Natural killer cell treated with Interleukin-12 subunit alpha and Interleukin-12 subunit beta and Interleukin-15 and Interleukin-18, amount 100 ng/mL, for 72 hours (primary cell): Measurements from ENCODE around the gene CELF2. TPM values are rescaled to one million over a fixed set of nuclear protein-coding genes. Genes with fewer than 3 reads are reported as not detected.

ENCODE experiments used
- ATAC-seq, 2 donors: fragments of 150-1000 bp; cut with Tn5 transposase in 1 of 2; sonication (Bioruptor Pico), chemical (Tn5 transposase) in 1 of 2; 2 replicates each; pipeline ENCODE4 v1.10.0; 2021
- DNase-seq: peaks from one replicate; pipeline ENCODE4 v3.0.0; 2022; ENCODE audit warnings: low spot score
- H3K27ac Mint-ChIP-seq, 2 donors: 1 replicate in 1 of 2; 2 replicates in 1 of 2; pipeline ENCODE4 v1.8.0; 2022; ENCODE audit warnings: mixed read lengths in 2 of 2, mild to moderate bottlenecking in 1 of 2, moderate library complexity in 1 of 2
- H3K27me3 Mint-ChIP-seq, 2 donors: 1 replicate in 1 of 2; 2 replicates in 1 of 2; pipeline ENCODE4 v1.8.0; 2022; ENCODE audit warnings: mixed read lengths in 2 of 2
- H3K36me3 Mint-ChIP-seq: one replicate; pipeline ENCODE4 v1.8.0; 2022; ENCODE audit warnings: mixed read lengths
- H3K4me1 Mint-ChIP-seq, 2 donors: 1 replicate in 1 of 2; 2 replicates in 1 of 2; pipeline ENCODE4 v1.8.0; 2022; ENCODE audit warnings: low read depth in 2 of 2, mixed read lengths in 2 of 2, mild to moderate bottlenecking in 1 of 2
- H3K4me3 Mint-ChIP-seq: one replicate; pipeline ENCODE4 v1.8.0; 2022; ENCODE audit warnings: mixed read lengths
- H3K9me3 Mint-ChIP-seq: 2 replicates; pipeline ENCODE4 v1.8.0; 2022; ENCODE audit warnings: mixed read lengths
- total RNA-seq, 2 donors: library from RNA; stranded (reverse); gene quantifications; one replicate each; pipeline ENCODE4 v1.2.3, GENCODE V29; 2022

Gene CELF2
- total RNA-seq, 2 donors from 2014 or later: 185 to 208 TPM

DNA sequence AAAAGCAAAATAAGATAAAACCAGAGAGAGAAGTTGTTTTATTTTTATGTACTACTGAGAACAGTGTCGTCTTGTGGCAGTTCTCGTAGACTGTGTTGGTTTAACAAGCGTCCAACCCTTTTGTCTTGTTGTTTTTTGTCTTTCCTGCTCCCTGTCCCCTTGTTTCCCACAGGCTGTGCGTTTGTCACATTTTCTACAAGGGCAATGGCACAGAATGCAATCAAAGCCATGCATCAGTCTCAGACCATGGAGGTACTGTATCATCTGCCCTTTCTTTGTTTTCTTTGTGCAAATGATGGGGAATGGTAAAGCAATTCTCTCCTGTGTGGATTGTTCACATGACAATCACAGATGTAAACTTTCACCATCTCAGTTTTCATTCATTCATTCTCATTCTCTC lies 248.8 kb downstream of the CELF2 start:
- H3K4me3 Mint-ChIP-seq: peak overlapping the region; percentile 41
- no peak for DNase-seq
- peaks cover 75 to 99% of the 10 kb centered on the region in 2 donors for H3K4me1 Mint-ChIP-seq
- H3K27me3 Mint-ChIP-seq: no peaks in the 10 kb centered on the region
- ATAC-seq: no peak
- H3K9me3 Mint-ChIP-seq: no peaks in the 10 kb centered on the region
- H3K36me3 Mint-ChIP-seq: peaks cover 53% of the 10 kb centered on the region
- H3K27ac Mint-ChIP-seq: peak overlapping the region; percentile 84 to 86

DNA sequence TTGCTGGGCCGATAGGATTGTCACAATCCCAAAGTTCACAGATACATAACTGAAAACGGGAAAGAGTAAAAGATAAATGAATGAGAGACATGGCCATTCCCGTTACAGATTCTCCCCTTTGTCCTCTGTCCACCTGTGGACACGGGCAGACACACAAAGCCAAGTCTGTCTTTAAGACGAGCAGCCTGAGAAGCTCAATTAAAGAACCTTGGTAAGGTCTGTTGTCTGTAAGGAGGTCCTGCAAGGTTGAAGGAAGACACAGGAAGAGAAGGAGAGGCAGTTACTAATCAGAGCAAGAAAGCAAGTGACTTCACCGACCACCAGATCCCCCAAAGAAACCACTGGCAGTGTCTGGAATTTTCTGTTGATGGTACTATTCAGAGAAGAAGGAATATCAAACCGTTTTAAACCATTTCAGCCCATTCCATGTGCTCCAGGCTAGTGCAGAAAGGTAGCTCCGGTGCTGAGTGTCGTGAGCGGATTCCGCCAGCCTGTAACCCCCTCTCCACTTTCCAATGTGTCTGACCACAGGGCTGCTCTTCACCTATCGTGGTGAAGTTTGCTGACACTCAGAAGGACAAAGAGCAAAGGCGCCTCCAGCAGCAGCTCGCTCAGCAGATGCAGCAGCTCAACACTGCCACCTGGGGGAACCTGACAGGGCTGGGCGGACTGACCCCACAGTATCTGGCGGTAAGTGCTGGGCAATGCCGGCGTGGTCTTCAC lies 252.6 kb downstream of the CELF2 start:
- Mint-ChIP-seq H3K27me3 (no peaks in the 10 kb centered on the region), H3K4me1 (peaks cover 63 to 86% of the 10 kb centered on the region in 2 donors), H3K27ac (peak overlapping the region; percentile 84 to 87), H3K36me3 (peaks cover 49% of the 10 kb centered on the region), H3K4me3 (peak overlapping the region; percentile 53), H3K9me3 (no peaks in the 10 kb centered on the region)
- ATAC-seq (peak; percentile 92 to 93), DNase-seq (peak; percentile 84)

DNA sequence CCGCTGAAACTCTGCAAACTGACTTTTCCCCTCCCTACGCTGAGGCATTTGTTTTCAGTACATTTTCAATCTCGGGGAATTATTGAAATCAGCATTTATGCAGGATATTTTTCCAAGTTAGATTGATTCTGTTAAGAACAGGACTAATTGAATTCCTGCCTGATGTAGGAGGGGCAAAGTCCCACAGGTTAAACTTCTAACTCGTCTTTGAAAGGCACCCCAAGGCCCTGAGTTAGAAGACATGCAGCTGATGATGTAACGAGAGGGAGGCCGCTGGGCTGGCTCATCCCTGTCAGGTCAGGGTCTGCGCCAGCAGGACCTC lies 253.1 kb downstream of the CELF2 start:
- no peak for ATAC-seq
- Mint-ChIP-seq H3K4me3 (peak overlapping the region; percentile 53), H3K4me1 (peaks cover 61 to 85% of the 10 kb centered on the region in 2 donors), H3K27ac (peak overlapping the region; percentile 84 to 87), H3K27me3 (no peaks in the 10 kb centered on the region), H3K9me3 (no peaks in the 10 kb centered on the region), H3K36me3 (peaks cover 53% of the 10 kb centered on the region)
- no peak for DNase-seq

DNA sequence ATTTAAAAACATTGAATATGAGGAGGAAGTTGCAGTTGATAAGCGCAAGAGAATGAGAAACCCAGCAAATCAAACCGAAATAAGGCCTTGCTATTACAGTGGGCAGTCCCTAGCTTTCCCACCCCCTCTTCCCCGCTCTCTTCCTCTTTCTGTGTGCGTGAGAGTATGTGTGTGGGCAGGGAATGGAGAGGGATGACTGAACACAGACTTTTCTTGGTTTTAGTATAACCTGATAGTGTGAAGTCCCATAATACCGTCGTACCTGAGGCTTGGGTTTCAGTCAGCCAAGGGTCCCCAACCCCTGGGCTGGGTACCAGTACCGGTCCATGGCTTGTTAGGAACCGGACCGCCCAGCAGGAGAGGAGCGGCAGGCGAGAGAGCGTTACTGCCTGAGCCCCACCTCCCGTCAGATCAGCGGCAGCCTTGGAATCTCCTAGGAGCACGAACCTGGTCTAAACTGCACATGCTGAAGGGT lies 255.3 kb downstream of the CELF2 start:
- DNase-seq: no peak

DNA sequence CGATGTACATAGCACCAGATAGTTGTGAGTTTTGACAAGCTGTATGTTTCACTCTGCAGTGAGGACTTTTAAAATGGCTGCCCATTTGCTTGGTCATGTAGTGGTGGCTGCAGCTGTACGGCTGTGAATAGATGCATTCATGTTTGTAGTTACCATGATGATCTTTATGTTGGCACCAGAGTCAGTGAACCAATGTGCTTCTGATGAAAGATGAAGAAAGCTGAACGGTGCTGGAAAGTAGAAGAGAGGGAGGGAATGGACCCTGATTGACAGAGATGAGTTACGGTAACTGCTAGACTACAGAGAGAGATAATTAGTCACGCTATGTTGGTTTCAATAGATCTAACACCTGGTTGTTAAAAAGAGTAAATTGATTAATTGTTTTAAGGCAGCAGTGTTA lies 256.8 kb downstream of the CELF2 start:
- ATAC-seq: no peak
- Mint-ChIP-seq H3K4me1 (peaks cover 45 to 54% of the 10 kb centered on the region in 2 donors), H3K4me3 (peak overlapping the region; percentile 2), H3K27ac (peak overlapping the region; percentile 38 to 84), H3K9me3 (no peaks in the 10 kb centered on the region), H3K36me3 (peaks cover 53% of the 10 kb centered on the region), H3K27me3 (no peaks in the 10 kb centered on the region)
- no peak for DNase-seq

More for the DNA sequence above, 255.3 kb downstream of the CELF2 start:
- Mint-ChIP-seq H3K4me1 (peaks cover 52 to 69% of the 10 kb centered on the region in 2 donors), H3K9me3 (no peaks in the 10 kb centered on the region), H3K27me3 (no peaks in the 10 kb centered on the region), H3K27ac (peak overlapping the region; percentile 84 to 87), H3K36me3 (peaks cover 45% of the 10 kb centered on the region), H3K4me3 (peak overlapping the region; percentile 69)
- ATAC-seq: peak in 1 of 2 donors; percentile 68

DNA sequence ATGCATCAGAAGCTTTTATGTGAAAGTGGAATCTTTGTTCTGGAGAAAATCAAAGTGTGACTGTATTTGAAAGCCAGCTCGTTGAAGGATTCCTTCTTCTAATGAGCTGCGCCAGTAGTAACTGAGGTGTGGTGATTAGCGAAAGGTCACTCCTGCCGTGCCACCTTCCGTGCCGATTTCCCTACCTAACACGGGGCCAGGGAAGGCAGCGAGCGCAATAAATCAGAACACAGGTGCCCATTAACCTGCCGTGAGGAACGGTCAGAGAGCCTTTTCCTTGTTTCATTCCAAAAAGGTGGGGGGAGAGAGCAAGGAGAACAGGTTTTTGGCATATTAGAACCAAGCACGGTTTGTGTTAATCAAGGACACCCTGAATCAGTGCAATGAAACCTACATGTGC lies 258.0 kb downstream of the CELF2 start:
- peaks cover 53% of the 10 kb centered on the region for H3K36me3 Mint-ChIP-seq
- no peak for ATAC-seq
- H3K27me3 Mint-ChIP-seq: no peaks in the 10 kb centered on the region
- no peak overlapping the region for H3K4me3 Mint-ChIP-seq
- H3K27ac Mint-ChIP-seq: peak overlapping the region; percentile 38 to 59
- peaks cover 40 to 47% of the 10 kb centered on the region in 2 donors for H3K4me1 Mint-ChIP-seq
- no peaks in the 10 kb centered on the region for H3K9me3 Mint-ChIP-seq
- DNase-seq: no peak

DNA sequence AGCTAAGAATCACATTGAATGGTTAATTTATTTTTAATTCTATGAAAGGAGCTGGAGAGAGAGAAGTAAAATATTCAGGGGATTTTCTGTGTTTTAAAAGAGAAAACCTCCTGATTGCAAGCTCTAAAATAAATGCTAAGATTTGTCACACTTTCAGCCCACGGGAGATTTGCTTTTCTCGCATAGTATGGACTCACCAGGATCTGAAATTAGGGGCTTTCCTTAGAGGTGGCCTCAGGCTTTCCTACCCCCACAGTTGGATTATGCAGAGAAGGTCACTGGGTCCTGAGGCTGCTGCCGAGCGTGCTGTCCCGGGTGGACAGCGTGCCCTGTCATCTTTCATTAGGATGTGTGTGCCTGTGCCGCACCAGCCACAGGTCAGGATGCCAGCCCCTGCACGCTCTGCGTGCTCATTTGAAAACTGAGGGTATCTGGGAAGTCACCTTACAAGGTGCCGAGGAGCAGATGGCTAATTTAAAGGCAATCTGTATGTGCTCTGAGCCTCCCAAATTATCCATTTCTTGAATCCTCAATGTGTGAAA lies 258.8 kb downstream of the CELF2 start:
- H3K27ac Mint-ChIP-seq: peak overlapping the region; percentile 59 to 88
- H3K4me1 Mint-ChIP-seq: peaks cover 39 to 40% of the 10 kb centered on the region in 2 donors
- peak in 1 of 2 donors; percentile 22 for ATAC-seq
- H3K27me3 Mint-ChIP-seq: no peaks in the 10 kb centered on the region
- H3K9me3 Mint-ChIP-seq: no peaks in the 10 kb centered on the region
- peaks cover 46% of the 10 kb centered on the region for H3K36me3 Mint-ChIP-seq
- DNase-seq: no peak
- H3K4me3 Mint-ChIP-seq: no peak overlapping the region

DNA sequence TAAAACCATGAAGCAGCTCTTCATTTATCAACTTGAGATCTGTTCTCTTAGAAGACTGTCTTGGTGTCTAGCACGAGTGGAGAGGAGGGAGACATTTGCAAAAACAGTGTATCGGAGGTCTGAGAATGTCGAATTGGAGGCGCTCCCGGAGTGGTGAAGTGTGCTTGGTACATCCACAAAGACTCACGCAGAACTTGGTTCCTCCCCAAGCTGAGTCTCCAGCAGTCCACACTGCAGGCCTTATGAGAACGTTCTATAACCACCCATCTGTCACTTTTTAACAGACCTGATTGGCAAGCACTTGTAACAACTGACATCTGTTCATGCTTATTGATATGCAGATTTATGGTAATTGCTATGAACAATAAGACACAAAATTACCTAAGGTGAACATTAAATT lies 261.6 kb downstream of the CELF2 start:
- peaks cover 26% of the 10 kb centered on the region for H3K36me3 Mint-ChIP-seq
- DNase-seq (no peak), ATAC-seq (no peak)
- no peaks in the 10 kb centered on the region for H3K9me3 Mint-ChIP-seq
- H3K4me1 Mint-ChIP-seq: peaks cover 16 to 33% of the 10 kb centered on the region in 2 donors
- H3K27me3 Mint-ChIP-seq: no peaks in the 10 kb centered on the region
- H3K27ac Mint-ChIP-seq: peak overlapping the region; percentile 59 to 88
- no peak overlapping the region for H3K4me3 Mint-ChIP-seq

DNA sequence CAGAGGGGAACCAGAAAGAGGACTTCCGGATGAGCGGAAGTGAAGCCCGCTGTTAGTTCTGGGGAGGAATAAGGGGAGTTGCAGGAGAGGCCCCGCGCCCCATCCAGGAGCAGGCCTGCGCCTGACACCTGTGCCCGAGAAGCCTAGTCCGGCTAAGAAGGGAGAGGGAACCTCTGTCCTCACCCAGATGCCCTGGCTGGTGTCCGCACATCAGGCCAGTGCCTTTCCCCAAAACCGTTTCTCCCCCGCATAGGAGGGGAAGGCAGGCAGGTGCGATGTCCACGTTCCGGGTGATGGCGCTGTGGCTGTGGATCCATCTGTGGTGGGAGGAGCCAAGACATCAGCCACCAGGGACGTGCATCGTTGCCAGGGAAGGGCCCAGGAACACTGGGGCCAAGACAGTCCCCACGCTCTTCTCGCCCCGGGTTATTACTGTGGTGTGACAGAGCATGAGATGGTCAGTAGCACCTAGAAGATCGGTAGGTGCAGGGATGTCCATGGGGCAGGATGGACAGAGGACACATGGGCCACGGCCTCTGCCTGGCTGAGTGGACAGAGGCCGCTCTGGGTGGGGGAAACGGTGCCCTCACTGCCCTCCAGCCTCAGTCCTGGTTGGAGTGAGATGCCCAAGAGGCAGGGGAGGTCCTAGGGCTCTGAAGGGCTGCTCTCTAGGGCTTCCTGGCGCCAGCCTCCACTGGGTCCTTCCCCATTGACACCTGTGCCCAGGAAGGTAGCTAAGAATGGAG lies 262.7 kb downstream of the CELF2 start:
- Mint-ChIP-seq H3K27ac (no peak overlapping the region), H3K4me3 (no peak overlapping the region), H3K4me1 (peaks cover 14 to 27% of the 10 kb centered on the region in 2 donors), H3K36me3 (peaks cover 24% of the 10 kb centered on the region), H3K27me3 (no peaks in the 10 kb centered on the region), H3K9me3 (no peaks in the 10 kb centered on the region)
- DNase-seq (no peak), ATAC-seq (peak; percentile 3)

DNA sequence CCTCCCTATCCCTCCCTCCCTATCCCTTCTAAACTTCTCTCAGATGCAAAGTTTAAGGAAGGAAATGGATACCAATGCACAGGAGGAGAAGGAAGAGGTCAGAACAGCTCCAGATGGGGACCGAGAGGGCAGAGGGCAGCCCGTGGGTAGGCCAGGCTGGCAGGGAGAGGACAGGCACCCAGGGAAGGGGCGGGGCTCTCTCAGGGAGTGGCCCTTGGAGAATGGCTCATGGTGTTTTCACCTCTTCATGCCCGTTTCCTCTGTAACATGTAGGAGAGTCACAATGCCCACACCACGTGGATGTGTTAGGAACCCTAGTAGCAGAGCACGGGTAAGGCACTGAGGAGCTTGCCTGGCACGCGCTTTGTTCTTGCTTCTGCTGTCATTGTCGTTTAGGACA lies 264.5 kb downstream of the CELF2 start:
- no peaks in the 10 kb centered on the region for H3K9me3 Mint-ChIP-seq
- no peaks in the 10 kb centered on the region for H3K27me3 Mint-ChIP-seq
- H3K27ac Mint-ChIP-seq: no peak overlapping the region
- H3K4me3 Mint-ChIP-seq: no peak overlapping the region
- no peak for ATAC-seq
- H3K36me3 Mint-ChIP-seq: peaks cover 26% of the 10 kb centered on the region
- H3K4me1 Mint-ChIP-seq: peaks cover 9 to 32% of the 10 kb centered on the region in 2 donors
- no peak for DNase-seq

DNA sequence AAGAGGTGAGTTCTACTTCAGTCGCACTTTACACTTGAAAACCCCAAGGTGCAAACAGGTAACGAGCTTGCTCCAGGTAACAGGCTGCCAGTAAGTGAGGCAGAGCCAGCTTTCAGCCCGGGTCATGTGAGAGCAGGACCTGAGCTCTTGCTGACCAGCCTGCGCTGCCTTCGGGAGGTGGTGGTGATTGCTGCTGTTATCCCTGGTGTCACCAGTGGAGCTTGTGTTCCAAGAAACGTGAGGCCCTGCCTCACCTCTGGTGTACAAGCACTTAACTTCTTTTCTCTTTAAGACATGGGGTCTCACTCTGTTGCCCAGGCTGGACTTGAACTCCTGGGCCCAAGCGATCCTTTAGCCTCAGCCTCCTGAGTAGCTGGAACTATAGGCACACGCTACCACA lies 265.0 kb downstream of the CELF2 start:
- DNase-seq (no peak), ATAC-seq (no peak)
- H3K9me3 Mint-ChIP-seq: no peaks in the 10 kb centered on the region
- H3K27ac Mint-ChIP-seq: no peak overlapping the region
- H3K4me1 Mint-ChIP-seq: peaks cover 5 to 29% of the 10 kb centered on the region in 2 donors
- no peaks in the 10 kb centered on the region for H3K27me3 Mint-ChIP-seq
- no peak overlapping the region for H3K4me3 Mint-ChIP-seq
- H3K36me3 Mint-ChIP-seq: peaks cover 26% of the 10 kb centered on the region

DNA sequence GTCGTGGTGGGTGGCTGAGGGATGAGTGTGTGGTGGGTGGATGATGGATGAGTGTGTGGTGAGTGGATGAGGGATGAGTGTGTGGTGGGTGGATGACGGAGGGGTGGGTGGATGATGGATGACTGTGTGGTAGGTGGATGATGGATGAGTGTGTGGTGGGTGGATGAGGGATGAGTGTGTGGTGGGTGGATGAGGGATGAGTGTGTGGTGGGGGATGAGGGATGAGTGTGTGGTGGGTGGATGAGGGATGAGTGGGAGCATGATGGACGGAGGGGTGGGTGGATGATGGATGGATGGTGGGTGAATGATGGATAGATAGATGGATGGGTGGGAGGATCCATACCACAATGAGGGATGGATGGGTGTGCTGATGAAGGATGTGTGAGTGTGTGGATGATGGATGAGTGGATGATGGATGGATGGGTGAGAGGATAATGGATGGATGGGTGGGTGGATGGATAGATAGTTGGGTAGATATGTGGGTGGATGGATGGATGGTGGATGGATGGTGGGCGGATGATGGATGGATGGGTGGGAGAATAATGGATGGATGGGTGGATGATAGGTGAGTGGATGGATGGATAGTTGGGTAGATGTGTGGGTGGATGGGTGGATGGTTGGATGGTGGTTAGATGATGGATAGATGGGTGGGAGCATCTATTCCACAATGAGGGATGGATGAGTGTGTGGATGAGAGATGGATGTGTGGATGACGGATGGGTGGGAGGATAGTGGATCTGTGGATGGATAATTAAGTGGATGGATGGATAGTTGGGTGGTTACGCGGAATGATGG lies 266.8 kb downstream of the CELF2 start:
- Mint-ChIP-seq H3K4me1 (peaks cover 5 to 35% of the 10 kb centered on the region in 2 donors), H3K36me3 (peaks cover 20% of the 10 kb centered on the region)

DNA sequence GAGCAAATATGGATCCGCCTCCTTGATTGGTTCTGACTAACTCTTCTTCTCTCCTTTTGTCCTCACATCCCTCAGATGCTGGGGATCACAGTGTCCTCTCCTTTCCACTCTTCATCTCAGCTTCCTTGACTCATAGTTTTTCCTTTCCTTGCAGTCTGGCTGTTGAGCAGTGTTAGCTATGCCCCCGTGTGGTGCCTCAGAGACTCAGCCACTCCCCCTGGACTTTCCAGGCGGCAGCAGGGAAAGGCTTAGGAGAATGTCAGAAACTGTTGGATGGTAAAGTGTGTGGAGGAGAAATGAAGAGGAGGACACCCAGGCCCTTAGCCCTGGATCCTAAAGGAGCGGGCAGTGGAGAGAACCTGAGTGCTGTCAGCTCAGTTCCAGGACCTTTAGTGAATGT lies 267.5 kb downstream of the CELF2 start:
- H3K9me3 Mint-ChIP-seq: no peaks in the 10 kb centered on the region
- ATAC-seq: no peak
- DNase-seq: no peak
- H3K27ac Mint-ChIP-seq: no peak overlapping the region
- no peak overlapping the region for H3K4me3 Mint-ChIP-seq
- H3K36me3 Mint-ChIP-seq: peaks cover 20% of the 10 kb centered on the region
- no peaks in the 10 kb centered on the region for H3K27me3 Mint-ChIP-seq
- peaks cover 0 to 35% of the 10 kb centered on the region in 2 donors for H3K4me1 Mint-ChIP-seq

More for the DNA sequence above, 266.8 kb downstream of the CELF2 start:
- no peak for DNase-seq
- ATAC-seq: no peak
- Mint-ChIP-seq H3K27me3 (no peaks in the 10 kb centered on the region), H3K9me3 (no peaks in the 10 kb centered on the region), H3K4me3 (no peak overlapping the region), H3K27ac (no peak overlapping the region)
